GM23338 (cell line): Measurements from ENCODE around the gene SMCO3. TPM values are rescaled to one million over a fixed set of nuclear protein-coding genes. Genes with fewer than 3 reads are reported as not detected.
A peak's percentile ranks its signal among the peaks of the same experiment; 100 is the strongest.

ENCODE experiments used
- ATAC-seq: fragments of 200-7000 bp; cut with Tn5 transposase; 3 replicates; pipeline ENCODE4 v1.9.1; 2020
- DNase-seq: peaks from one replicate; pipeline ENCODE4 v3.0.0-alpha.2; 2015; ENCODE audit warnings: low spot score
- H2AFZ ChIP-seq: fragments of 200-600 bp; sonication (generic); 2 replicates; pipeline ENCODE4 v1.8.0; 2016; ENCODE audit warnings: antibody characterized with exemption, mild to moderate bottlenecking, moderate library complexity
- H3F3A ChIP-seq: fragments of 200-600 bp; sonication (generic); replicated peaks from 2 replicates; pipeline ENCODE4 v1.8.0; 2017; ENCODE audit warnings: antibody characterized with exemption, mixed run types, low read depth
- H3K27ac ChIP-seq: fragments of 200-600 bp; sonication (generic); 2 replicates; pipeline ENCODE4 v1.6.1; 2016; ENCODE audit warnings: low read depth
- H3K27me3 ChIP-seq: fragments of 200-600 bp; sonication (generic); 2 replicates; pipeline ENCODE4 v1.8.0; 2016; ENCODE audit warnings: mild to moderate bottlenecking, mixed run types, moderate library complexity; ENCODE audit not compliant: insufficient read depth
- H3K36me3 ChIP-seq: fragments of 200-600 bp; sonication (generic); 2 replicates; pipeline ENCODE4 v1.8.0; 2016; ENCODE audit warnings: mild to moderate bottlenecking; ENCODE audit not compliant: insufficient read depth
- H3K4me1 ChIP-seq: fragments of 200-600 bp; sonication (generic); 2 replicates; pipeline ENCODE4 v1.8.0; 2016; ENCODE audit warnings: mild to moderate bottlenecking, moderate library complexity; ENCODE audit not compliant: insufficient read depth
- H3K4me2 ChIP-seq: fragments of 200-600 bp; sonication (generic); 2 replicates; pipeline ENCODE4 v1.7.1; 2017; ENCODE audit warnings: mixed run types
- H3K4me3 ChIP-seq: fragments of 200-600 bp; sonication (generic); 2 replicates; pipeline ENCODE4 v1.6.1; 2016; ENCODE audit warnings: mixed run types
- H3K79me2 ChIP-seq: fragments of 200-600 bp; sonication (generic); replicated peaks from 2 replicates; pipeline ENCODE4 v1.8.0; 2017; ENCODE audit warnings: mild to moderate bottlenecking; ENCODE audit not compliant: insufficient read depth
- H3K9me2 ChIP-seq: fragments of 200-600 bp; sonication (generic); 2 replicates; pipeline ENCODE4 v1.8.0; 2017; ENCODE audit not compliant: insufficient read depth
- H4K20me1 ChIP-seq: fragments of 200-600 bp; sonication (generic); replicated peaks from 2 replicates; pipeline ENCODE4 v1.8.0; 2017; ENCODE audit warnings: mild to moderate bottlenecking; ENCODE audit not compliant: insufficient read depth
- H3K27ac Mint-ChIP-seq: 2 replicates; pipeline ENCODE4 v1.8.0; 2020; ENCODE audit warnings: inconsistent platforms, mild to moderate bottlenecking, moderate library complexity, mixed read lengths
- H3K27me3 Mint-ChIP-seq: 3 replicates; pipeline ENCODE4 v1.8.0; 2022; ENCODE audit warnings: low read depth, mild to moderate bottlenecking, moderate library complexity, mixed read lengths, inconsistent platforms; ENCODE audit not compliant: insufficient read depth, poor library complexity
- H3K36me3 Mint-ChIP-seq: 3 replicates; pipeline ENCODE4 v1.8.0; 2021; ENCODE audit warnings: low read depth, mild to moderate bottlenecking, inconsistent platforms, moderate library complexity, mixed read lengths
- H3K4me1 Mint-ChIP-seq: 3 replicates; pipeline ENCODE4 v1.8.0; 2020; ENCODE audit warnings: mild to moderate bottlenecking, inconsistent platforms, mixed read lengths
- H3K4me3 Mint-ChIP-seq: 3 replicates; pipeline ENCODE4 v1.8.0; 2021; ENCODE audit warnings: moderate library complexity, mild to moderate bottlenecking, inconsistent platforms, mixed read lengths
- H3K9me3 Mint-ChIP-seq: 3 replicates; pipeline ENCODE4 v1.8.0; 2020; ENCODE audit warnings: moderate library complexity, mild to moderate bottlenecking, inconsistent platforms, mixed read lengths
- CREB1 ChIP-seq: fragments of 250-450 bp; sonication (Bioruptor Pico); IDR thresholded peaks from 2 replicates; pipeline ENCODE4 v1.5.0; 2020; ENCODE audit warnings: low read depth, mild to moderate bottlenecking, moderate library complexity
- ETS1 ChIP-seq: IDR thresholded peaks from 2 replicates; pipeline ENCODE4 v1.6.1; 2016; ENCODE audit warnings: antibody characterized with exemption
- EZH2 ChIP-seq: fragments of 200-600 bp; sonication (generic); IDR thresholded peaks from one replicate; pipeline ENCODE4 v1.8.0; 2017; ENCODE audit warnings: antibody characterized with exemption, mild to moderate bottlenecking, low read depth; ENCODE audit not compliant: unreplicated experiment
- EZH2phosphoT487 ChIP-seq: fragments of 200-600 bp; sonication (generic); IDR thresholded peaks from one replicate; pipeline ENCODE4 v1.8.1; 2018; ENCODE audit warnings: antibody characterized with exemption; ENCODE audit not compliant: unreplicated experiment
- JUNB ChIP-seq: IDR thresholded peaks from one replicate; pipeline ENCODE4 v1.6.1; 2016; ENCODE audit warnings: antibody characterized with exemption; ENCODE audit not compliant: unreplicated experiment
- NANOG ChIP-seq: IDR thresholded peaks from 2 replicates; pipeline ENCODE4 v1.6.1; 2016; ENCODE audit warnings: antibody characterized with exemption, borderline replicate concordance
- POLR2AphosphoS5 ChIP-seq: IDR thresholded peaks from 2 replicates; pipeline ENCODE4 v1.6.1; 2016; ENCODE audit warnings: antibody characterized with exemption, low read depth
- STAT1 ChIP-seq: IDR thresholded peaks from one replicate; pipeline ENCODE4 v1.6.1; 2016; ENCODE audit warnings: antibody characterized with exemption; ENCODE audit not compliant: unreplicated experiment
- ZNF114 ChIP-seq: fragments of 250-450 bp; sonication (Bioruptor Pico); IDR thresholded peaks from 2 replicates; pipeline ENCODE4 v1.5.0; 2020; ENCODE audit warnings: mild to moderate bottlenecking, moderate library complexity
- ZNF462 ChIP-seq: fragments of 250-450 bp; sonication (Bioruptor Pico); IDR thresholded peaks from 2 replicates; pipeline ENCODE4 v1.5.0; 2020; ENCODE audit warnings: mild to moderate bottlenecking, moderate library complexity
- polyA plus RNA-seq: library from polyadenylated mRNA; unstranded; fragments of >200 nt; fragmentation: Nextera tagmentation; extraction: Ambion mirVana; gene quantifications from 2 replicates; pipeline ENCODE4 v1.2.1, GENCODE V29; 2016
- total RNA-seq: library from RNA; depleted of rRNA; stranded (reverse); fragments of >200 nt; shearing (Covaris generic); gene quantifications from 2 replicates; pipeline ENCODE4 v1.2.3, GENCODE V29; 2014
- TF ChIP-seq, protein P1 (sequence below), 2 experiments: fragments of 200-600 bp in 1 of 2; sonication (generic) in 1 of 2; conservative IDR thresholded peaks; 2 replicates each; pipeline versions ENCODE4 v1.5.1 to v1.6.1; 2016 to 2017; ENCODE audit warnings: antibody characterized with exemption in 2 of 2, low read depth in 2 of 2, mild to moderate bottlenecking in 2 of 2, moderate library complexity in 1 of 2
- TF ChIP-seq, protein P2 (sequence below): IDR thresholded peaks from one replicate; pipeline ENCODE4 v1.6.1; 2018; ENCODE audit warnings: antibody characterized with exemption; ENCODE audit not compliant: unreplicated experiment

SMCO3 gene
- total and polyA plus RNA-seq, 2 experiments from 2014 or later = 0.13 TPM; not detected in 1

- peaks cover 3% of the 10 kb centered on the region; the same call in 2 of the 3 replicates for H3K36me3 Mint-ChIP-seq
Measured at GRCh38 chr12:14781563-14781962, 32.4 kb downstream of the SMCO3 start.

More at GRCh38 chr12:14781563-14781962, 32.4 kb downstream of the SMCO3 start:
- Histone ChIP-seq H3K4me3 (no peak overlapping the region), H3K4me2 (no peak overlapping the region), H3K27me3 (no peaks in the 10 kb centered on the region), H2AFZ (no peak overlapping the region), H3K9me2 (no peaks in the 10 kb centered on the region), H3K36me3 (peaks cover 4% of the 10 kb centered on the region; the same call in 1 of the 2 replicates), H4K20me1 (0 out of 2 replicates have a peak, but pooled peaks cover 9% of the 10 kb centered on the region), H3K27ac (no peak overlapping the region), H3F3A (no peaks in the 10 kb centered on the region), H3K79me2 (no peaks in the 10 kb centered on the region), H3K4me1 (peaks cover 12% of the 10 kb centered on the region)
- Mint-ChIP-seq H3K4me1 (peaks cover 13% of the 10 kb centered on the region), H3K27ac (peak overlapping the region; percentile 53; the same call in 1 of the 2 replicates), H3K4me3 (no peak overlapping the region), H3K27me3 (peaks cover 1% of the 10 kb centered on the region), H3K9me3 (no peaks in the 10 kb centered on the region)
- DNase-seq (no peak), ATAC-seq (no peak)
- TF ChIP-seq EZH2phosphoT487 (no peak), ZNF462 (CRISPR knock-in tag) (no peak), NANOG (no peak), EZH2 (no peak), JUNB (no peak), STAT1 (no peak), CREB1 (CRISPR knock-in tag) (no peak), POLR2AphosphoS5 (no peak), ETS1 (no peak), ZNF114 (CRISPR knock-in tag) (no peak)
- TF ChIP-seq, protein P1, sequence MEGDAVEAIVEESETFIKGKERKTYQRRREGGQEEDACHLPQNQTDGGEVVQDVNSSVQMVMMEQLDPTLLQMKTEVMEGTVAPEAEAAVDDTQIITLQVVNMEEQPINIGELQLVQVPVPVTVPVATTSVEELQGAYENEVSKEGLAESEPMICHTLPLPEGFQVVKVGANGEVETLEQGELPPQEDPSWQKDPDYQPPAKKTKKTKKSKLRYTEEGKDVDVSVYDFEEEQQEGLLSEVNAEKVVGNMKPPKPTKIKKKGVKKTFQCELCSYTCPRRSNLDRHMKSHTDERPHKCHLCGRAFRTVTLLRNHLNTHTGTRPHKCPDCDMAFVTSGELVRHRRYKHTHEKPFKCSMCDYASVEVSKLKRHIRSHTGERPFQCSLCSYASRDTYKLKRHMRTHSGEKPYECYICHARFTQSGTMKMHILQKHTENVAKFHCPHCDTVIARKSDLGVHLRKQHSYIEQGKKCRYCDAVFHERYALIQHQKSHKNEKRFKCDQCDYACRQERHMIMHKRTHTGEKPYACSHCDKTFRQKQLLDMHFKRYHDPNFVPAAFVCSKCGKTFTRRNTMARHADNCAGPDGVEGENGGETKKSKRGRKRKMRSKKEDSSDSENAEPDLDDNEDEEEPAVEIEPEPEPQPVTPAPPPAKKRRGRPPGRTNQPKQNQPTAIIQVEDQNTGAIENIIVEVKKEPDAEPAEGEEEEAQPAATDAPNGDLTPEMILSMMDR (conservative IDR thresholded peaks at IDR 0.05; ENCODE audit: low read depth in 2 of 2) = no peak
- TF ChIP-seq, protein P2, sequence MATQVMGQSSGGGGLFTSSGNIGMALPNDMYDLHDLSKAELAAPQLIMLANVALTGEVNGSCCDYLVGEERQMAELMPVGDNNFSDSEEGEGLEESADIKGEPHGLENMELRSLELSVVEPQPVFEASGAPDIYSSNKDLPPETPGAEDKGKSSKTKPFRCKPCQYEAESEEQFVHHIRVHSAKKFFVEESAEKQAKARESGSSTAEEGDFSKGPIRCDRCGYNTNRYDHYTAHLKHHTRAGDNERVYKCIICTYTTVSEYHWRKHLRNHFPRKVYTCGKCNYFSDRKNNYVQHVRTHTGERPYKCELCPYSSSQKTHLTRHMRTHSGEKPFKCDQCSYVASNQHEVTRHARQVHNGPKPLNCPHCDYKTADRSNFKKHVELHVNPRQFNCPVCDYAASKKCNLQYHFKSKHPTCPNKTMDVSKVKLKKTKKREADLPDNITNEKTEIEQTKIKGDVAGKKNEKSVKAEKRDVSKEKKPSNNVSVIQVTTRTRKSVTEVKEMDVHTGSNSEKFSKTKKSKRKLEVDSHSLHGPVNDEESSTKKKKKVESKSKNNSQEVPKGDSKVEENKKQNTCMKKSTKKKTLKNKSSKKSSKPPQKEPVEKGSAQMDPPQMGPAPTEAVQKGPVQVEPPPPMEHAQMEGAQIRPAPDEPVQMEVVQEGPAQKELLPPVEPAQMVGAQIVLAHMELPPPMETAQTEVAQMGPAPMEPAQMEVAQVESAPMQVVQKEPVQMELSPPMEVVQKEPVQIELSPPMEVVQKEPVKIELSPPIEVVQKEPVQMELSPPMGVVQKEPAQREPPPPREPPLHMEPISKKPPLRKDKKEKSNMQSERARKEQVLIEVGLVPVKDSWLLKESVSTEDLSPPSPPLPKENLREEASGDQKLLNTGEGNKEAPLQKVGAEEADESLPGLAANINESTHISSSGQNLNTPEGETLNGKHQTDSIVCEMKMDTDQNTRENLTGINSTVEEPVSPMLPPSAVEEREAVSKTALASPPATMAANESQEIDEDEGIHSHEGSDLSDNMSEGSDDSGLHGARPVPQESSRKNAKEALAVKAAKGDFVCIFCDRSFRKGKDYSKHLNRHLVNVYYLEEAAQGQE = no peak
